ENCODE results near the gene VAT1L. TPM values are rescaled to one million over a fixed set of nuclear protein-coding genes. Genes with fewer than 3 reads are reported as not detected.
A peak's percentile ranks its signal among the peaks of the same experiment; 100 is the strongest.

VAT1L gene
- total and polyA plus RNA-seq, 2 donors (not counting 1 experiment from before 2014, with no cell fraction given): 17.9 to 86.9 TPM

DNA sequence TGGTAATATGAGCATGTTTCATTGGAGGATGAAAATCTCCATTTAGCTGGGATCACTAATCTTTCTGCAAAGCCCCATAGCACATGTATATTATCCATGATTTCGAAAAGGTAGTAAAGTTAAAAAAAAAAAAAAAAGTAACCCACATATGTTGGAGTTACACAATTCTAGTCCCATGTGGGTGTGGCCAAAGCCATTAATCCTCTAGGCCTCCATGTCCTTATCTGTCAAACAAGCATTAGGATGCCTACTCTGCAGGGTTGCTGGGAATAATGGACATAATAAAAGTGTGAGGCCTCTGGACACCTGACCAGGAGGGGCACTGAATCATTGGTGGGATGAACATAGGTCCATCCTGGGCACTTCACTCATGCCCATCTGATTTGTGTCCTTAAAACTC lies 29.2 kb upstream of the VAT1L start:
- Histone ChIP-seq H3K9ac (ENCODE audit: insufficient read depth, low read length) (no peak overlapping the region), H4K20me1 (ENCODE audit: control insufficient read depth, extremely low read depth, insufficient read depth, low read length) (no peaks in the 10 kb centered on the region), H3K4me3 (replicated peaks in 1 of 4; ENCODE audit: control extremely low read depth in 1 of 4, insufficient read depth in 1 of 4, low read depth in 3 of 4, low read length in 4 of 4) (no peak overlapping the region), H3K4me2 (ENCODE audit: extremely low read depth, insufficient read depth, low read length) (no peak overlapping the region), H3K9me3 (ENCODE audit: control insufficient read depth, insufficient read depth, low read depth, low read length) (no peaks in the 10 kb centered on the region), H3K27me3 (ENCODE audit: control insufficient read depth, insufficient read depth, low read length) (no peaks in the 10 kb centered on the region), H2AFZ (ENCODE audit: low read length) (no peak overlapping the region), H3K27ac (ENCODE audit: insufficient read depth, low read length) (no peak overlapping the region), H3K36me3 (ENCODE audit: control insufficient read depth, insufficient read depth, low read length) (no peaks in the 10 kb centered on the region), H3K4me1 (ENCODE audit: control insufficient read depth, extremely low read depth, insufficient read depth, low read length) (no peaks in the 10 kb centered on the region), H3K79me2 (ENCODE audit: control insufficient read depth, insufficient read depth, low read length) (no peaks in the 10 kb centered on the region)
- DNase-seq (ENCODE audit: low read depth in 2 of 2): no peak
- no peak for TF ChIP-seq EZH2 (IDR thresholded peaks at IDR 0.05; ENCODE audit: low read length, missing control alignments)
- TF ChIP-seq, protein P1, sequence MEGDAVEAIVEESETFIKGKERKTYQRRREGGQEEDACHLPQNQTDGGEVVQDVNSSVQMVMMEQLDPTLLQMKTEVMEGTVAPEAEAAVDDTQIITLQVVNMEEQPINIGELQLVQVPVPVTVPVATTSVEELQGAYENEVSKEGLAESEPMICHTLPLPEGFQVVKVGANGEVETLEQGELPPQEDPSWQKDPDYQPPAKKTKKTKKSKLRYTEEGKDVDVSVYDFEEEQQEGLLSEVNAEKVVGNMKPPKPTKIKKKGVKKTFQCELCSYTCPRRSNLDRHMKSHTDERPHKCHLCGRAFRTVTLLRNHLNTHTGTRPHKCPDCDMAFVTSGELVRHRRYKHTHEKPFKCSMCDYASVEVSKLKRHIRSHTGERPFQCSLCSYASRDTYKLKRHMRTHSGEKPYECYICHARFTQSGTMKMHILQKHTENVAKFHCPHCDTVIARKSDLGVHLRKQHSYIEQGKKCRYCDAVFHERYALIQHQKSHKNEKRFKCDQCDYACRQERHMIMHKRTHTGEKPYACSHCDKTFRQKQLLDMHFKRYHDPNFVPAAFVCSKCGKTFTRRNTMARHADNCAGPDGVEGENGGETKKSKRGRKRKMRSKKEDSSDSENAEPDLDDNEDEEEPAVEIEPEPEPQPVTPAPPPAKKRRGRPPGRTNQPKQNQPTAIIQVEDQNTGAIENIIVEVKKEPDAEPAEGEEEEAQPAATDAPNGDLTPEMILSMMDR (conservative IDR thresholded peaks at IDR 0.05 in 1 of 2, IDR thresholded peaks at IDR 0.05 in 1 of 2; ENCODE audit: low read depth in 1 of 2, low read length in 2 of 2): no peak

DNA sequence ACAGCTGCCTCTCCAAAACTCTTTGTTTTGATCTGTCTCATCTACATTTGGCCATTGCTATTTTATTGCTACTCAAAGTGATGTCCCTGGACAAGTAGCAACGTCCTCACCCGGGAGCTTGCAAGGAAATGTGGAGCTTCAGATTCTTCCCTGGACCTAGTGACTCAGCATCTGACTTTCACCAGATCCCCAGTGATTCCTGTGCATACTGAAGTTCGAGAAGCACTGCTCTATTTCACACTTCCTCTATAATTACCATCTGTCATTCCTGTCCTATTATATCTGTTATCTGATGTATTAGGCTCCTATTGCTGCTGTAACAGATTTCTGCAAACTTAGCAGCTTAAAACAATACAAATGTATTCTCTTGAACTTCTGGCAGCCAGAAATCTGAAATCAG lies 28.5 kb upstream of the VAT1L start:
- no peaks in the 10 kb centered on the region for H3K27me3 ChIP-seq (ENCODE audit: control insufficient read depth, insufficient read depth, low read length)
- DNase-seq (ENCODE audit: low read depth in 2 of 2): peak; percentile 22 to 30
- H3K4me2 ChIP-seq (ENCODE audit: extremely low read depth, insufficient read depth, low read length): no peak overlapping the region
- H3K79me2 ChIP-seq (ENCODE audit: control insufficient read depth, insufficient read depth, low read length): no peaks in the 10 kb centered on the region
- TF ChIP-seq, protein P1 (conservative IDR thresholded peaks at IDR 0.05 in 1 of 2, IDR thresholded peaks at IDR 0.05 in 1 of 2; ENCODE audit: low read depth in 1 of 2, low read length in 2 of 2): no peak
- no peak for TF ChIP-seq EZH2 (IDR thresholded peaks at IDR 0.05; ENCODE audit: low read length, missing control alignments)
- H3K36me3 ChIP-seq (ENCODE audit: control insufficient read depth, insufficient read depth, low read length): no peaks in the 10 kb centered on the region
- no peak overlapping the region for H3K4me3 ChIP-seq (replicated peaks in 1 of 4; ENCODE audit: control extremely low read depth in 1 of 4, insufficient read depth in 1 of 4, low read depth in 3 of 4, low read length in 4 of 4)
- H4K20me1 ChIP-seq (ENCODE audit: control insufficient read depth, extremely low read depth, insufficient read depth, low read length): no peaks in the 10 kb centered on the region
- no peak overlapping the region for H2AFZ ChIP-seq (ENCODE audit: low read length)
- H3K9ac ChIP-seq (ENCODE audit: insufficient read depth, low read length): no peak overlapping the region
- no peaks in the 10 kb centered on the region for H3K4me1 ChIP-seq (ENCODE audit: control insufficient read depth, extremely low read depth, insufficient read depth, low read length)
- H3K9me3 ChIP-seq (ENCODE audit: control insufficient read depth, insufficient read depth, low read depth, low read length): no peaks in the 10 kb centered on the region
- H3K27ac ChIP-seq (ENCODE audit: insufficient read depth, low read length): no peak overlapping the region

DNA sequence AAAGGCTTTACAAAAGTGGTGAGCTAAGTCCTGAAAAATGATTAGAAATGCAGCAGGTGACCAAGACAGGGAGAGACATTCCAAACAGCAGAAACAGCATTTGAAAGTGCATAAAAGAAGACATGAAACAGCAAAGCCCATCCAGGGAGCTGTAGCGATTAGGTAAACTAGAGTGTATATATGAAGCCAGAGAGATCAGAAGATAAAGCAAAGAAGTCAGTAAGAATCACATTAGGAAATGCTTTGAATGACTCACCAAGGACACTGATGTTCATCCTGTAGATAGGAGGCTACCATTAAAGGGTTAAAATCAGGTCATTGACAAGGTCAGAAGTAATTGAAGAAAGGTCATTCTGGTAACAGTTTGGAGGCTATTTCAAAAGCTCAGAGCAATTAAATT lies 27.6 kb upstream of the VAT1L start:
- no peak overlapping the region for H3K4me2 ChIP-seq (ENCODE audit: extremely low read depth, insufficient read depth, low read length)
- H3K27ac ChIP-seq (ENCODE audit: insufficient read depth, low read length): no peak overlapping the region
- no peak overlapping the region for H2AFZ ChIP-seq (ENCODE audit: low read length)
- no peaks in the 10 kb centered on the region for H3K36me3 ChIP-seq (ENCODE audit: control insufficient read depth, insufficient read depth, low read length)
- H3K4me3 ChIP-seq (replicated peaks in 1 of 4; ENCODE audit: control extremely low read depth in 1 of 4, insufficient read depth in 1 of 4, low read depth in 3 of 4, low read length in 4 of 4): no peak overlapping the region
- no peaks in the 10 kb centered on the region for H4K20me1 ChIP-seq (ENCODE audit: control insufficient read depth, extremely low read depth, insufficient read depth, low read length)
- no peaks in the 10 kb centered on the region for H3K9me3 ChIP-seq (ENCODE audit: control insufficient read depth, insufficient read depth, low read depth, low read length)
- TF ChIP-seq EZH2 (IDR thresholded peaks at IDR 0.05; ENCODE audit: low read length, missing control alignments): no peak
- TF ChIP-seq, protein P1 (conservative IDR thresholded peaks at IDR 0.05 in 1 of 2, IDR thresholded peaks at IDR 0.05 in 1 of 2; ENCODE audit: low read depth in 1 of 2, low read length in 2 of 2): no peak
- no peaks in the 10 kb centered on the region for H3K4me1 ChIP-seq (ENCODE audit: control insufficient read depth, extremely low read depth, insufficient read depth, low read length)
- H3K9ac ChIP-seq (ENCODE audit: insufficient read depth, low read length): no peak overlapping the region
- H3K79me2 ChIP-seq (ENCODE audit: control insufficient read depth, insufficient read depth, low read length): no peaks in the 10 kb centered on the region
- H3K27me3 ChIP-seq (ENCODE audit: control insufficient read depth, insufficient read depth, low read length): no peaks in the 10 kb centered on the region
- peak in 1 of 2 donors; percentile 20 for DNase-seq (ENCODE audit: low read depth in 2 of 2)
